HG03354 (cell line): ENCODE measurements around the gene KLC4.
"Not testable (repeated sequence)": the region's sequence is repeated elsewhere in the genome, so short reads cannot be mapped to it uniquely, and the experiment has no call there.

Experiments used
- ATAC-seq: cut with Tn5 transposase; IDR thresholded peaks from one replicate; pipeline ENCODE4 v1.9.1; 2021; ENCODE audit warnings: mild to moderate bottlenecking; ENCODE audit not compliant: unreplicated experiment, poor library complexity, severe bottlenecking

KLC4 gene

GRCh38 chr6:43089874-43090558, 30.6 kb downstream of the KLC4 start:
- ATAC-seq, result no peak

GRCh38 chr6:43090559-43090956, 31.1 kb downstream of the KLC4 start:
- no peak for ATAC-seq

- ATAC-seq, result no peak
These were observed 31.6 kb downstream of the KLC4 start for GRCh38 chr6:43091020-43091419.

- ATAC-seq, result no peak
These were observed 32.1 kb downstream of the KLC4 start for GRCh38 chr6:43091436-43091991.

GRCh38 chr6:43092635-43093034, 33.2 kb downstream of the KLC4 start:
- no peak for ATAC-seq

GRCh38 chr6:43093436-43094289, 34.2 kb downstream of the KLC4 start:
- ATAC-seq, result no peak

- ATAC-seq, result no peak
These were observed 36.5 kb downstream of the KLC4 start for GRCh38 chr6:43095939-43096338.

GRCh38 chr6:43096451-43097097, 37.1 kb downstream of the KLC4 start:
- ATAC-seq, result no peak

- ATAC-seq, result no peak
These were observed 37.7 kb downstream of the KLC4 start for GRCh38 chr6:43097098-43097489.

- ATAC-seq, result no peak
These were observed 38.1 kb downstream of the KLC4 start for GRCh38 chr6:43097502-43097901.

GRCh38 chr6:43101497-43101896, 42.1 kb downstream of the KLC4 start:
- ATAC-seq, result no peak

GRCh38 chr6:43103253-43103876, 43.9 kb downstream of the KLC4 start:
- ATAC-seq, result no peak

- no peak for ATAC-seq
These were observed 46.2 kb downstream of the KLC4 start for GRCh38 chr6:43105538-43106222.

- ATAC-seq, result no peak
These were observed 48.1 kb downstream of the KLC4 start for GRCh38 chr6:43107344-43108062.

GRCh38 chr6:43113431-43114260, 54.2 kb downstream of the KLC4 start:
- no peak for ATAC-seq

- no peak for ATAC-seq
These were observed 55.9 kb downstream of the KLC4 start for GRCh38 chr6:43115365-43115764.

GRCh38 chr6:43117466-43117865, 58.0 kb downstream of the KLC4 start:
- ATAC-seq, result not testable (repeated sequence)

- ATAC-seq, result no peak
These were observed 60.1 kb downstream of the KLC4 start for GRCh38 chr6:43119482-43119881.
